NK-92 treated with Interleukin-12 subunit alpha and Interleukin-12 subunit beta, amount 100 ng/mL, for 24 hours (cell line): ENCODE results near the gene TIMM23.
"Not testable (repeated sequence)": the region's sequence is repeated elsewhere in the genome, so short reads cannot be mapped to it uniquely, and the experiment has no call there.

Source experiments
- DNase-seq: peaks from one replicate; lab custom pipeline; 2025; lab: John Stamatoyannopoulos, UW

TIMM23 gene

DNA sequence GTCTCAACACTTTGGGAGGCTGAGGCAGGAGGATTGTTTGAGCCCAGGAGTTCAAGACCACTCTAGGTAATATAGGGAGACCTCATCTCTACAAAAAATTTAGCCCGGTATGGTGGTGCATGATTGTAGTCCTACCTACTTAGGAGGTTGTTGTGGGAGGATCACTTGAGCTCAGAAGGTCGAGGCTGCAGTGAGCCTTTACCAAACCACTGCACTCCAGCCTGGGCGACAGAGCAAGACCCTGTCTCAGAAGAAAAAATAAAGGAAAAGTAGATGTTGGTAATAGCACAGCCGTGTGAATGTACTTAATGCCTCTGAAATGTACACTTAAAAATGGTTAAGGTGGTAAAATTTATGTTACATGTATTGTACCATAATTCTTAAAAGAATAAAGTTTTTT is 25.3 kb downstream of the TIMM23 start:
- no peak for DNase-seq

DNA sequence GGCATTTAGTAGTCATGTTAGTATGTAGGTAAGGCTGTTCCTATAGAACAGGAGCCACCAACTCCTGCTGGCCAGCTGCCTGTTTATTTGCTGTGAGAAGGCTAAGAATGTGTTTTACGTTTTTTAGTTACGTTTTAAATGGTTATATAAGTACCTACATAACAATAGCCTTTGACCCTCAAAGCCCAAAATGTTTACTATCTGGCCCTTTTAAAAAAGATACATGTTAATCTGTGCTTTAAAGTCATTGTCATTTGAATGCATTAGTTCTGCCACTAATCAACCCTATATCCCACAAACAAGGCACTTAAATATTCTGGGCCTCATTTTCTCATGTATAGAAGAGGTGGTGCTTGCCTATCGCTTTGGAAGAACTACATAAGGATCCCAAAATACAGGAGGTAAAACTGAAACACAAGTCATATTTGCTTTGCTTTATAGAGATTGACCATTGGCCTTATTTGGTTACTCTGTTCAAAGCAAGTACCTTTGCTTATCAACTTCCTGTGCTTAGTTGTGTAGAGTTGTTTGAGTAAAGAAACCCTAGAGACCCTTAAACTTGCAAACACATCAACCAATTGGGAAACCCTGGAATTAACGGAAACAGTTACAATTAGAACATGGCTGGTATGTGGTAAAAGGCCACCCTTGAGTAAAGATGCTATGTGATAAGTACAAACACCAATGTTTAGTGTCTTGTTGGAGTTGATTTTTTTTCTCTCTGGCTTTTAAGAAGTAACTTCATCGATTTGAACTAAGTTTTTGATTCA is 25.9 kb downstream of the TIMM23 start:
- DNase-seq: no peak

DNA sequence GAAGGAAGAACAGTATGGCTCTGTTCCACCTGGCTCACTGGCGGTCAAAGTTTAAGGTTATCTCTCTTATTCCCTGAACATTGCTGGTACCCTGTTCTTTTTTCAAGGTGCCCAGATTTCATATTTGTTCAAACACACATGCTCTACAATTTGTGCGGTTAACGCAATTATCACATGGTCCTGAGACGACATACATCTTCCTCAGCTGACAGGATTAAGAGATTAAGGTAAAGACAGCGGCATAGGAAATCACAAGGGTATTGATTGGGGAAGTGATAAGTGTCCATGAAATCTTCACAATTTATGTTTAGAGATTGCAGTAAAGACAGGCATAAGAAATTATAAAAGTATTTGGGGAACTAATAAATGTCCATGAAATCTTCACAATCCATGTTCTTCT is 27.7 kb downstream of the TIMM23 start:
- not testable (repeated sequence) for DNase-seq

DNA sequence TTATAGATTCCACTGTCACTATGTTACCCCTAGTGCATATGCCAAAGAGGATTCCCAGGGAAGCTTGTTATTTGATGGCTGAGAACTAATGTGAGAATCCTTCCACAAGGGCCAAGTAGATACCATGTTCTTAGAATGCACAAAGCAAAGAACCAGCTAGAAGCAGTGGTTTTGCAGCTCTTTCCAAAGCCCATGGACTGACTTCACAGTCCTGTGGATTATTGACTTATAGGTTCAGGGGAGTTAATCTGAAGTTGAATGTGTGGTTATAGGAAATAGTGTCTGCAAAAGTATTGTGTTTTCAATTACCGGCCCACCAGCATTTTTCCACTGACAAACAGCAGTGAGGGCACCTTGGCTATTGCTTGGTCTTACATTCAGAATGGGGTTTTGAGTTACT is 28.2 kb downstream of the TIMM23 start:
- DNase-seq: no peak

DNA sequence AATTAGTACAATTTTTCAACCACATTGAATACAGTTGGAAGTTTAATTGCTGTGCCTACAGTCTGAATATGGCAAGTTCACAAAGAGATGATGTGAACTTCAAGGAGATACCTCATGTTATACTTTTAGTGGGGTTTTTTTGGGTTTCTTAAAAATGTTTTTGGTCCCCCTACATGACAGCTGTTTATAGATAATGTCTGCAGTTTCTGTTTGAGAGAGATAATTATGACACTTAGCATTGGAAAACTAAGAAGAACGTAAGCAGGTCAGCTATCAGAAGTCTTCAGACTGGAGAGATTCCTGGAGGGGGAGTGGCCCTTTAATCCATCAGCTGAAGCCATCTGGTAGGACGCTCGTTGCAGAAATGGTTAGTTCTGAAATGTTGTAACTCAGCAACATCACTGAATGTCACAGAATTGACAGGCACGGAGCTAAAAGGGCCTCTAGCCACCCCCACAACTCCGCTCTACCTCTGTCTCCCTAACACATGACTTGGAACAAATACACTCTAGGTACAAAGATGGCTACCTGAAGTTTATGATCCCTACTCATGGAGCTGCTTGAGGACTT is 29.0 kb downstream of the TIMM23 start:
- no peak for DNase-seq

DNA sequence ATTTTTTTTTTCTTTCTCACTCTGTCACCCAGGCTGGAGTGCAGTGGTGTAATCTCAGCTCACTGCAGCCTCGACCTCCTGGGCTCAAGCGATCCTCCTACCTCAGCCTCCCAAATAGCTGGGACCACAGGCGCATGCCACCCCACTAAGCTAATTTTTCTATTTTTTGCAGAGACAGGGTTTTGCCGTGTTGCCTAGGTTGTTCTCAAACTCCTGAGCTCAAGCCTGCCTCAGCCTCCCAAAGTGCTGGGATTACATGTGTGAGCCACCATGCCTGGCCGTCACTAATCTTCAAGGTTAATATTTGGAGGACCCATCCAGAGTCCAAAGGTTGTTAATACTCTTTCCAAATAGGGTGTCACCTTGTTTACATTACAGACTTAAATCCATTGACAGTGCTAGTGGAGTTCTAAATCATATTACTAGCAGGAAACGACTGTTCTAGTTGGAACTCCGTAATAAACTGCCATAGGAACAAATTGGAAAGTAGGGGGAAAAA is 29.9 kb downstream of the TIMM23 start:
- DNase-seq: not testable (repeated sequence)

DNA sequence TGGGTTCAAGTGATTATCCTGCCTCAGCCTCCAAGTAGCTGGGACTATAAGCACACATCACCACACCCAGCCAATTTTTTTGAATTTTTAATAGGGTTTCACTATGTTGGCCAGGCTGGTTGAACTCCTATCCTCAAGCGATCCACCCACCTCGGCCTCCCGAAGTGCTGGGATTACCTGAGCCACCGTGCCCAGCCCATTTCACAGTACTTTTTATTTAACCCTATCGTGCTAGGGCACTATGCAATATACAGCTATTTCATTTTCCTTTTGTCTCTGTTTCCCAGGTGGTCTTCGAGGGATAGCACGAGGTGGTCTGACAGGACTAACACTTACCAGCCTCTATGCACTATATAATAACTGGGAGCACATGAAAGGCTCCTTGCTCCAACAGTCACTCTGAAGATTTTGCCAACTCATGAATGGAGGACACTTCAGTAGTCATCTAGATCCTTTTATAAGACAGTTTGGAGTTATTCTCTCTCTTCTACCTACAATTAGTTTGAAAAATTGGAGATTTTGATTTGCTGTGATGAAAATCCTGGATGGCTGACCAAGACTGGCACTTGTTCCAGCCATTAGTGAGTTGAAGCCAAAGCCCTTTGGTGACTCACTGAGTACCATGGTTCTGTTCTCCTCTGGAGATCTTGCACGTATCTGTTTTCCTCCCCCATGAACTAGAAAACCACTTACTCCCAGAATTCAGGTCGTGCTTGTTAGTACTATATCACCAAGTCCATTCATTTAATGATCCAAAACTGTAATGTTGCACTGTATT is 30.8 kb downstream of the TIMM23 start:
- no peak for DNase-seq

DNA sequence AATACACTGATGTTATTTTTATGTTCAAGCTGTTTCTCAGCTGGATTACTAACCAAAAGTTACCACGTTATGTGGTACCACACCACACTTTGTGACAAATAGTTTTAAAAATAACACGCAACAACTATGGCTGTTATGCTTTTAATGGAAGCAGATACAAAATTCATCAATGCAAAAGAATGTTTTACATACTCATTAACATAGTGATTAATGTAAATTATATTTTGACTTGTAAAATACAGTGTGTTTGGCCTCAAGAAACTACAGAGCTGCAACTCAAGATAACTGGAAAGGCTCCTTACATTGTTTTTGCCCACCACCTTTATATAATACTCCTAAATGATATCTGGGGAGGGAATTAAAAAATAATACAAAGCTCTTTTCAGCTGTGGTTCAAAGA is 32.7 kb downstream of the TIMM23 start:
- DNase-seq: no peak

DNA sequence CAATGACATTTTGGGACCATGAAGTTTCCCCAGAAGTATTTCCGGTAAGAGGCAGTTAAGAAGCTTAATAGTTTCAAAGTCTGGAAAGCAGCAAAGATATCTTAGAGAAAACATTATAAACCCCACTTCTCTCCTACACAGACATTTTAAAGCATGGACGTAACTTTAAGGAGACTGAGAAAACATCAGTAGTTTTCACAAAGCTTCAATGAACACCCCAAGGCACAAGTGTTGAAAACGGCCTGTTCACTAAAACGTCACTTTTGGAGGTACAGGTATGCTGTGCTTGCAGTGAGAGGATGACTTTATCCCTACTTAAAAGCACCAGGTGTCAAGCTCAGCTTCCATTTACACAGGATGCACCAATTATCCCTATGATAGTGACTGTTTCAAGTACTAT is 33.1 kb downstream of the TIMM23 start:
- DNase-seq: no peak

DNA sequence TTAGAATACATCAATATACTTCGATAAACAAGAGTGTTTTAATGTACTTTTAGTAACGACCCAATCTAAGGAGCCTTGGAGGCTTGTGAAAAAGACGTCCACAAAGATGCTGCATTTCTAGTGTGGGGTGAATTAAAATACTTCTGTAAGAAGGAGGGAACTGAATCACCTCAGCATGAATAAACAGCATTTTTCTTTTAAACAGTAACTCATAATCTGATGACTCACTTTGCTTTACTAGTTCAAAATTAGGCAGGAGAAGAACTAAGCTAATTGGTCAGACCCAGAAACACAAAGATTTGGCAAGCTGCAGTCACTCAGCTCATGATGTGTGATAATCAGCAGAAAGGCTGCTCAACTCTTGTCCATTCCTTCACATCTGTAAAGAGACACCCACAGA is 33.9 kb downstream of the TIMM23 start:
- no peak for DNase-seq

DNA sequence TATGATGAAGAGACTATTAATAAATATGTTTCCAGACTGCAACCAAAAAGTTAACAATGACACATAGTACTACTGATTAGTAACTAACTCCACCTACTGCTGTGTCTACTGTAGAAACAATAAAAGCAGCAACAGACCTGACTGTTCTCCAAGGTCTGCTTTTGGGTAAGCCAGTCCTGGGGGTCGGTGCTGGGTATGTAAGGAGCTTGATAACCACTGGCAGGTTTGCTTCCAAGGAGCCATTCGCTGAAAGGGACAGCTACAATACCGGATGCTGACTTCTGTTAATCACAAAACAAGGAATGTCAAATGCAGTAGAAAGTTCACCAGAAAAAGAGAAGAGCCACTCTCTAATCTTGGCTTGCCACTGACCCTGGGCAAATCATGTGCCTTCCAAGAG is 40.5 kb downstream of the TIMM23 start:
- no peak for DNase-seq

DNA sequence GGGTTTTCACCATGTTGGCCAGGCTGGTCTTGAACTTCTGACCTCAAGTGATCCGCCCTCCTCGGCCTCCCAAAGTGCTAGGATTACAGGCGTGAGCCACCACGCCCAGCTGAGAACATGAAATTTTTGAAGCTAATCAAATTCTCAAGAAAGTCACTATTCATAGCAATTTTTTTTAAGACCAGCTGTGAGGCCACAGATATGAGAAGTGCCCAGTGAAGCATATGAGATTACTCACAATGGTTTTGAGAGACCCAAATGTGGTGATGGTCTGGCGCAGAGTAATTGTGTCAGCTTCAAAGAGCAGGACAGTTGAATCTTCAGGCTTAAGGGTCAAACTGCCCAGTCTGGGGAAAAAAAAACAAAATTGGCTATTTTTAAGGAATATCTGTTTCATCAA is 41.9 kb downstream of the TIMM23 start:
- DNase-seq: no peak

DNA sequence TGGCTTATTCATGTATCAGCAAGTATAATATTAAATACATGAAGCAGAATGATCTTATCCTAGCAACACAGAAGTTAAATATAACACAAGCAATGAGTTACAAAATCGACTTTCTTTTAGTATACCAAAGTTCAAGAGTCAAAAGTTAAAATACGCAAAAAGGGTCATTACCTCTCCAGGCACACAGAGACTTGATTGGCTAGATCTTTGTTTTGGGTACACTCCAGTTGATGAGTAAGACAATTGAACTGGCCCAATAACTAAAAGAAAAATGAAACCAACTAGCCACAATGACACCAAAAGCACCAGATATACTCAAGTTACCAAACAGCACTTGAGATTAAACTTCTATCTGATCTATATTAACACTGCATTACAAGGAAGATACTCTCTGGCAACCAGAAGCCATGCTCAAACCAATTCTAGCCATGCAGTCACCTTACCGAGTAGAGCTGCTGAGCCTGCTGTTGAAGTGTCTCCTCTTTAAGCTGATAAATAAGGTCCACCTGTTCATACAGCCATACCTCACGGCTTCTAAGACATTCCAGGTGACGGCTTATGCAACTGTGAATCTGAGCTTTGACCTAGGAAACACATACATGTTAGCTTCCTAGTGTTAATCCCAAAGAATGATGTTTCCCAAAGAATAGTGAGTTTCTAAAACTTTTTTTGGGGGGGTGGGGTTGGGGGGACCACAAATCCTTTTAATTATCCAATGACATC is 42.6 kb downstream of the TIMM23 start:
- no peak for DNase-seq

DNA sequence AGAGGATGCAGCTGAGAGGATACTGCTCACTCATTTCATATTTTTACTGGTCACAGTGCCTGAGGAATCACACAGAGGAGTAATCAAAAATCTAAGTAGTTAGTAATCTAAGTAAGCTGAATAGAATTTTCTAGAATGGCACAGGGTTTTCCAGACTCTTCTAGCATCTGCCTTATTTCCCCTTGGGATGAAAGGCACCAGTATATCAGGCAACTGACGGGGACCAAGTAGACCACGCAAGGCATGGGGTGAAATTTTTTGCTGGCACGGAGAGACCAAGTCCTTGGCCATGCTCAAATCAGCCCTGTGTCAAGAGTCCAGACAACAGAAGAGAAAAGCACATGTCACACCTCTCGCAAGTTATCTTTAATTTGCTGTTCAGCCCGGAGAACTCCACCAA is 43.9 kb downstream of the TIMM23 start:
- DNase-seq: no peak

DNA sequence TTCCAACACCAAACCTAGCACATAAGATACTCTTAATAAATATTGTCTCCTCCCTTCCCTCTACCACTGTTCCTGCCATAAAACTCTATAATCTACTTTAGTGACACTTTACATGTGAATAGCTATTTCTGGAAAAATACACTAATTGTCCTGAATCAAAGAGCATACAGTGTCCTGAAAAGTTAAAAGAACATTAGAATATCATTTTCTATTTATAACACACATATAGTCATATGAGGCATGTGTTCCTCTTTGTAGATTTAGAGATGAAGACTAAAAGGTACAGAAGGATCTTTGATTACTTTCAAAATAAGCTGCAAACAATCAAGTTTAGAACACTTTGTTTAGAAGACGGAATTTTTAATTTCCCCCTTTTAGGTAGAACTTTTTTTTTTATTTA is 44.5 kb downstream of the TIMM23 start:
- no peak for DNase-seq

DNA sequence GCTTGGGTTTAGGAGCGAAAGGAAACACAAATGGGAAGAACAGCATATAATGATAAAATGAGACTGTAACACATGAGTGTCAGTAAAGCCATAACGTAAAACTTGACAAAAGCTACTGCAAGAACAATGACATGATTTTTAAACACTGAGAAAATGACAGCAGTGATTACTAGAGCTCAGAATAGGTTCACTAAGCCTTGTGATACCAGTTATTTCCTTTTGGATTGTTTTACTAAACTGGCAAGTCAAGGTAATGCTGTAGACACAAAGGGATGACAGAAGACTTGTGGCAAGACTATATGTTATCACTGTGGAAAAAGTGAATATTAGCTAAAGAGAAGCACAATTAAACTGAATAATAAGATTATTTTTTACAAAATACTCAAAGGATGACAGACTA is 45.4 kb downstream of the TIMM23 start:
- DNase-seq: no peak

DNA sequence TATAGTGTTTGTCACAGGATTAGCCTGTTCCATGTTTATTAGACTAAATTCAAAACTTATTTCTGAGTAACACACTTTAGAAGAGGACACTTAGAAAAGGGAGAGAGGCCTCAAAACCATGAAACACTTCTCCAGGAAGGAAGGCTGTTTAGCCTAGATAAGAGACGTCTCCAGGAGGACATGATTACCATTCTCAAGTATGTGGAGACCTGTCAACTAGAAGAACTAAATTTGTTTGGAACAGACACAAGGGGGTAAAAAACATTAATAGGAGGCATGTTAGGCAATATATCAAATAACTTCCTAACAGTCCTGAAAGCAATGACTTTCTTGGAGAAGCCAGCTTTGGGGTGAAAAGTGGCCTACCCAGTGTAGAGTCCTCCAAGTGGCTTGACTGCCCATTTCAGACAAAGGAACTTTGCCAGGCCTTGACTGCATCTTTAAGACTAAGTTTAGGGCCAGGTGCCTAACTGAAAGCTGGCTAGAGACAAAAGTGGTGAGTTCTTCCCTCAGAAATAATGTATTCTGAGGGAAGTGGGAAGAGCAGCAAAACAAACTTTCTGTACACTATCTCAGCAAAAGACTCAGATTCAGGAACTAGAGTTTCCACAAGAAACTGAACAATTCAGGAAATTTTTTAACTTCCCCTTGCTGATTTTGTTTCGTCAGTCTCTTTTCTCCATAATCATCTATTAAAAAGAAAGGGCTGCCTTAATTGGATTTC is 46.3 kb downstream of the TIMM23 start:
- no peak for DNase-seq

DNA sequence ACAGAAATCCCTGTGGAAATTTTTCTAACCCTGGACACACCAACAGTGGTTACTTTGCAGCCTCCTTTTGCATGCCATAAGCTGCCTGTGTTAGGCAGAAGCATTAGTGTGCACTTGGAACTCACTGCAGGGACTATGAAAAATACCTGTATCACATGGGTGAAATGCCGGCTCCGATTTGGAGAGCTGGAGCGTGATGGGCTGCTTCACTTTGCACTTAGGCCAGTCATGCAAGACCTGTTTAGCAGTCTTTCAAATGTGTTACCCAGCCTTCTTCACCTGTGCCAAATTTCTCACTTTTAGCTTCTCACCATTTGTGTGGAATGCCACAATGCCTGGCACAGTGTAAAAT is 46.9 kb downstream of the TIMM23 start:
- DNase-seq: no peak

DNA sequence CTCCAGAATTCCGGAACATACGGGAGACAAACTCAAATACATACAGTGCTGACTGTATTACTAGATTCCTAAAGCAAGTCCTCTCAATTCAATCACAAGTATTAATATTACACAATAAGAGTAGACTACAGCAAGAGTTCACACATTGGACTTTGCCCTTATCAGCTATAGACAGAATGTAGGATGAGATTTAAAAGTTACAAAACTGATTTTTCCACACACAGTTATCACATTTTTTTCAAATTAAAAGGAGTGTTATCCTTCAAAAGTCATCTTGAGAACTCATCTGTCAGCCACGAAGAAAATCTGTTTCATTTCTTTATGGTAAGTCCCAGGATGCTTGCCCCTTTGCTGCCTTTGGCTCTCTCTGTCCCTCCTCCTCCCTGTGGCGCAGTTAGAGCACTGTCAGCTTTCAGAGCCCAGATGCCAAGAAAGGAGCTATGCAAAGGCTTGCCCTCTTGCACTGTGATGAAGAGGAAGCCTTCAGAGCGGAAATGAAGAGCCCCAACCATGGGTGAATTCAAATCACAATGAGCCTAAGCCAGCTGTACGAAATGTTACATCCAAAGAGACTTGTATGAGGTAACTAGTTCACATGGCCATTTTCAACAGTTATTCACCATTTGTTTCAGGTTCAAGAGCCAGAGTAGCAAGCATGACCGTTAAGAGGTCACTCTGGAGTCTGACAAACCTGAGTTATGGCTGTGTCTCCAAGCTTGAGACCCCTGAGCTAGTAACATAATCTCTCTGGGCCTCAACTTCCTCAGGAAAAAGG is 47.5 kb downstream of the TIMM23 start:
- no peak for DNase-seq

DNA sequence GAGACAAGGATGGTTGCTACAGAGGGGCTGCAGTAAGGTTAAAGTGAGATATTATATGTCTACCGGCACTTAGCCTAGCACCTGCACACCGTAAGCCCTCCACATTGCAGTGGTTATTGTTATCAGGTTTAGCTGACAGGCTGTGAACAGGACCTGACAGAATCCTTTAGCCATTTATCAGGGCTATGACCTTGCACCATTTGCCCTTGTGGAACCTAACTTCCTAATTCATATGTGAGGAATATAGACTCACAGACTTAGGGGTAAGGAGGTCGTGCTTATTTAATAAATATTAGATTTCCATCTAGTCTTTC is 48.0 kb downstream of the TIMM23 start:
- no peak for DNase-seq

DNA sequence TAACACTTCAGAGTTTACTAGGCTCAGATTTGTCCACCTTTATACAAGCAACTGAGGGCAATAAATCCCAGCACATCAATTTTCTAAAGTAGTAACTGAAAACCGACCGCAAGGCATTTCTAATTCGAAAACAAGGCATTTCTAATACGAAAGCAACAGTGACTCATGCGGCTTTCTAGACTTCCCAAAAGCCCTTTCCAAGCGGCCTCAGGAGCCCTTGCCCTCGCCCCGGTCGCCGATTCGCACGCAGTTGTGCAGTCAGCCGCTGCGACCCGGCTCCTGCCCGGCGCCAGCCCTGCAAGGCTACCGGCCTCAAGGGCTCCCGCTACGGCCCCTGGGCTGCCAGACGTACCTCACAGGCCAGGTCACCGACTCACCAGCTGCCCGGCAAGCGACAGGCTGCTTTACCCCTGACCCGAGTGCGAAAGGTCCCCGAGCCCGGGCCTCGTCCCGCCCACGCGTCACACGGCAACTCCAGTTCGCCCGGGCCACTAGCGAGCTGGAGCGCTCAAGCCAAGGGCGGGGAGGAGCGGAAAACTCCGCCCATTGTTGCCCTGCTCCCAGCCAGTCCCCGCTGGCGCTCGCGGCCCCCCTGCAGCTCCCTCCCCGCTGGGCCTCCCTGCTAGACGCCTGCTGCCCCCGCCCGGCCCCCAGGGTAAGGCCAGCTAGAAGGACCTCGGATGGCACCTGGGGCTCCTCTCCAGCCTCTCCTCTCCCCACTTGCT is 50.9 kb downstream of the TIMM23 start:
- no peak for DNase-seq
